HG03354 (cell line): ENCODE data around the gene RSPH1.

Experiments
- ATAC-seq: cut with Tn5 transposase; IDR thresholded peaks from one replicate; pipeline ENCODE4 v1.9.1; 2021; ENCODE audit warnings: mild to moderate bottlenecking; ENCODE audit not compliant: unreplicated experiment, poor library complexity, severe bottlenecking

RSPH1 gene

GRCh38 chr21:42454786-42455185 is 41.2 kb downstream of the RSPH1 start:
- no peak for ATAC-seq

GRCh38 chr21:42453986-42454570 is 41.9 kb downstream of the RSPH1 start:
- no peak for ATAC-seq

DNA sequence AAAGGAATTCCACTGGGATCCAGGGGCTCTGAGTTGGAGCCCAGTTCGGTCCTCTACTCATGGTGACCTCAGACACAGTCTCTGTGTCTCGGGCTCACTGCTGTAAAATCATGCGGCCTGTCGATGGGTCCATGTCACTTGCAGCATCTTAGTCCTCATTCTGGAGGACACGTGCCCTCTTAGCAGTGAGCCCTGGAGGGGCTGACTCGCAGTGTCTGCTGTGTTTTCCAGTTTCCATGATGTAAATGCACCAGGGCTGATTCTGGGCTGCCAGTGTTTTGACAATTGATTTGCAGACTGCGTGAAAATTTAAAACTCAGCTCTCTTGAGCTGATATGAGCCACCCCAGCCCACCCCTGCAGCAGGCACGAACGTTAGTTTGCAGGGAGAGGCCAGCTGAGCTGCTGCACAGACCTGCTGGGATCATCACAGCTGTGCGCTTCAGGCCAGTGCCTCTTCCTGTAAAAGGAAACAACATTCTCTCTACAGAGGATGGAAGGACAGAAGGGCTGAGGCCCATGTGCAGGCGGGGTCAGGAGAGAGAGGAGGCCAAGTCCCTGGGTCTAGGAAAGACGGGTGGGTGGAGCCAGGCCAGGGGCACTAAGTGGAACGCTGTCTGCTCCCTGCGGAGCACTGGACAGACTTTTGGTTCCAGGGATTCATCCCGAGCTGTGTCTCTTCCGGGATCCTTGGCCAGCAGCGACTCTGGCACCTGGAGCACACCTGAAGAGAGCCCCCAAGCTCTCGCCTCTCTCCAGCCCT is 42.6 kb downstream of the RSPH1 start:
- ATAC-seq = no peak

DNA sequence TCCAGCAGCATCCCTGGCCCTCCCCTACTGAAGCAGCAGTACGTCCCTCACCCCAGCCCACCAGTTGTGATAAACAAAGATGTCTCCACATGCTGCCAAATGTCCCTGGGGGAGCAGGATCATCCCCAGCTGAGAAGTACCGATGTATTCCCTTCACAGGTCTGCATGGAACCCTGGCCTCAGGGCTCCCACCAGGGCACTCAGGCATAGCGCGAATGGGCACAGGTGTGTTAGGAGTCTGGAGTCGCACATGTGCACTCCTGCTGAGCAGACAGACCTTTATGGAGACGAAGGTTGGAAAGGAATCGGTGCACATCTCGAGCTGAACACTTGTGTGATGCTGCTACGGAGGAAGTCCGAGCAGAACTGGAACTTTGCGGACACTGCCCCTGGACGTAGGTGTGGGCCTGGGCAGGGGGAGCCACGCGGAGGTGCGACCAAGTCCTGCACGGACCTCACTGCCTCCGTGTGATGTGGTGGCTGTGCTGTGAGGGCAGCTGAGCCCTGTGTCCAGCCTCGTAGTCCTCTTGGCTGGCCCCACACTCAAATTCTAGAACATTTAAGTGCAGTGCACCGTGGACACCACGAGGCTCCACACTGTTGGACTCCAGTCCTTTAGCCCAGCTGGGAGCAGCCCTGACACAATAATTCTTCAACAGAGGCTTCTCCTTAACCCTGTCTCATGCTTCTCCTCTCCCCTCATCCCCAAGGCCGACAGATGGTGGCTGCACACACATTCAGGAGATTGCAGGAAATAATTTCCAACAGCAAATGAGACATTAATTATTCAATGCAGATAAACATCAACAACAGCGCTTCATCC is 43.4 kb downstream of the RSPH1 start:
- ATAC-seq = no peak

DNA sequence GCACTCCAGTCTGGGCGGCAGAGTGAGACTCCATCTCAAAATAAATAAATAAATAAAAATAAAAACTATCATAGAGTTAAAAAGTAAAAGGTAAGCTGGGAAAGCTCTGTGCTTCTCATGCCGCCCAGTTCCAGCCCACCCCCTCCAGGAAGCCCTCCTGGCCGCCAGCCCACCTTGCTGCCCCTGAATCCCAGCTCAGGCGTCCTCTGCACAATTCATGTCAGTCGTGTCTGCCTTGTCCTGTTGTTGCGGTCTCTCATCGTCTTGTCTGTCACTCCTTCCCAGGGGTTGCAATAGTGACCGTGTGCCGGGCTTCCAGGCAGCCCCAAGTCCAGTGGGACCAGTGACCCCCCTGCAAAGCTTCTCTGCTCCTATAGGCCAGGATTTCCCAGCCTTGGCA is 44.1 kb downstream of the RSPH1 start:
- no peak for ATAC-seq

DNA sequence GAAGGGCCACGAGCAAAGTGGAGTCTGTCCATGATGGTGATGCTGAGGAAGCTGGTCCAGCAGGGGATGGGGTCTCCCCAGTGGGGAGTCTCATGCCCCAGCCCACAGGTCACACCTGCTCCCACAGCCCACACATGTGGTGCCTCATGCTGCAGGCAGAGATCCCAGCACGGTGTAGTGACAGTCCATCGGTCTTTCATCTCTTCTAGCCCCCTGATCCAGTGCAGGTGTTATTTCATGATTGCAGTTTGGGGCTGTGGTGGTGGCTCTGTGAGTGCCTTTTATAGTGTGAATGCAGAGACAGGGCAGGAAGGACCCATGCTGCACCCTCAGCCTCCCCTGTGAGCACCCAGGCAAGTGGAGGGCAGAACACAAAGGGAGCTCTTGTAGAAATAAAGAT is 47.3 kb downstream of the RSPH1 start:
- no peak for ATAC-seq

GRCh38 chr21:42447732-42448131 is 48.3 kb downstream of the RSPH1 start:
- ATAC-seq = no peak

DNA sequence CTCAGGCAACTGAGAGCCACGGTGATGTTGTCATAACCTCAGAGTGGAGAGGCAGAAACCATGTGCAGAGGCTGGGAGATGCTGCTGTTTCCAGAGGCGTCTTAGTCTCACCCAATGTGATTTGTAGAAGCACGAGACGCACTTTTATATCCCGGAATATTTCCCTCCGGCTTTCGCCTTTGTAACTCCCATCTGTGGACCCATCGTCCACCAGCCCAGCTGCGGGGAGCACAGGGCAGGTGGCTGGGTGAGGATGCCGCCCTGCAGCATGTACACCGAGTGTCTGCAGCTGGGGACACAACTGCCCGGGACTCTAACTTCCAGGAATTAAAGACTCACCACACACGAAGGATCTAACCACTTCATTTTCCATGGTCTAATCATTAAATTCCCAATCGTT is 48.8 kb downstream of the RSPH1 start:
- no peak for ATAC-seq

GRCh38 chr21:42446531-42446930 is 49.5 kb downstream of the RSPH1 start:
- ATAC-seq = no peak

DNA sequence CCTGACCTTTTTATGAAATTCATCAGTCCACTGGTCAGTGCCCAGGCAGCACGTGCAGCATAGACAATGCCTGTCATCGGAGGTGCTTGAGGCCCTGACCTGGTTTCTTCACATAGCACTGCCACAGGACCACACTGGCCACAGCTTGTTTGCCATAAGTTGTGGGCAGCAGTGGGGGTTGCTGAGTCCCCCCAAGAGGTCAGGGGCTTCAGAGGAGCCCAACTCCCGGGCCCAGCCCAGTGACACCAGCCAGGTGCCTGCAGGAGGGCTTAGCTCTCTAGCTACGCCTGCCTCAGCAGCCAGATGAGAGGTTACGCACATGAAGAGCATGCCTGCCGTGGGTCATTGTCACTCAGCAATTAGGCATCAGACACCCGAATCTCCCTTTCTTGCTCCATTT is 50.7 kb downstream of the RSPH1 start:
- ATAC-seq = no peak

DNA sequence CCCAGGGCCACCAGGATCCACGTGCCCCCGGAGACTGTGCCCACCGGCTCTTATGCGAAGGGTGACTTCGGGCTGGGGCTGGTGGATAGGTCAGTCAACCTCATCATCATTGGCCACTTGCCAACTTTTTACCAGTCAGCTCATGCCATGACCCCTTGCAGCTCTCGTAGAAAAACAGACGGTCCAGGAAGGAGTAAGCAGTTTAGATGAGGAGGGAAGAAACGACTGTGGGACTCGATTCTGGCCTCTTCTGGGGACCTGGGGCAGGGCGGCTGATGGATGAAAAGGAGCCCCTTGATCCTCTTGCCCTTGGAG is 51.3 kb downstream of the RSPH1 start:
- no peak for ATAC-seq

DNA sequence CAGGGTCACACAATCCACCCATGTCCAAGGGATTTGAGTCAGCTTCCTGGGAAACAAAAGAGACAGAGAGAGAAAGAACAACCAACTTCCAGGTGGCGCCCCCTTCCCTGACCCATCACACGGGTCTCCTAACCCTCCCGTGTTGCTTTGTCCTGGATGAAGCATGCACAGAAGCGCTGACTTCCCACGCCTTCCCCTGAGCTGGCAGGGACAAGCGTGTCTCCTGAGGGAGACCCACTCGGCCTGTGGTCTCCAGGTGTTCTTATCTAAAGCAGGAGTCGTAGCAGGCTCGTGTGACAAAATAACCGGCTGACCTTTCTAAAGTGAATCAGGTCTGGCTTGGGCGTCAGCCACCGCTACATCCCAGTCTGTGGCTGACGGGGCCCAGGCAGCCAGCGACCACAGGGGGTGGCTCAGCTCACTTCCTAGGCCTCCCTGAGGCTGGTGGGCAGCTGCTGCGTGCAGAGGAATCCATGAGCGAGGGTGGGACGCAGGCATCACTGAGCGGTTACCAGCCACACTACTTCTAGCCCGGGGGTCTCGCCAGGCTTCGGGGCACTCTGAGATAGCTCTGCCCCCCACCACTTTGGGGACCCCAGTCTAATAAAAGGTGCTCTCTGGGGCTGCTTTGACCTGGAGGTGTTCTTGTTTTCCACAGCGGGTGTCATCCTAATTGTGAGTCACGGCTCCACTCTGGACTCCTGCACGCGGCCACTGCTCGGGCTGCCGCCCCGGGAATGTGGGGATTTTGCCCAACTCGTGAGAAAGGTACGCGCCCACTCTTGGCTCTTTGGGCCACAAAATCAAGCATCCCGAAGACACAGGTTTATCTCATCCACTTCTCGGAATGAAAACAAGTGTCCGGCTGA is 51.9 kb downstream of the RSPH1 start:
- ATAC-seq = no peak

DNA sequence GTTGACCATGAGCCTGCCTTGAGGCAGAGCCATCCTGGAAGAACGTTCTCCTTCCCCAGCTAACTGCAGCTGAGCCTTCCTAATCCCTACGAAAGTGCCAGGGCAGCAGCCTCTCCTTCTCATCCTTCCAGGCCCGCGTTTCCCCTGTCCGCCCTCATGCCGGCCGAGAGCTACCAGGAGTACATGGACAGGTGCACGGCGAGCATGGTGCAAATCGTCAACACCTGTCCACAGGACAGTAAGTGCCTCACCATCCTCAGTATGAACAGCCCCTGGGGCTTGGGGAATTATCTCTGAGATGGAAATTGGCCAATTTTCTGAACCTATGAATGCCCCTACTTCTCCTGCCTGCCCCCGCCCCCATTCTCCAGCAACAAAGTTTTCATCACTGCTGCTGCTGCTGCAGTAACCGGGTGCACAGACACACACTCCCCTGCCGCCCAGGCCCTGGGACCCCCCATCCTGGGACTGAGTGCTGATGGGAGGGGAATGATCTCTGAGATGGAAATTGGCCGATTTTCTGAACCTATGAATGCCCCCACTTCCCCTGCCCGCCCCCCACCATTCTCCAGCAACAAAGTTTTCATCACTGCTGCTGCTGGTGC is 52.7 kb downstream of the RSPH1 start:
- ATAC-seq = no peak

DNA sequence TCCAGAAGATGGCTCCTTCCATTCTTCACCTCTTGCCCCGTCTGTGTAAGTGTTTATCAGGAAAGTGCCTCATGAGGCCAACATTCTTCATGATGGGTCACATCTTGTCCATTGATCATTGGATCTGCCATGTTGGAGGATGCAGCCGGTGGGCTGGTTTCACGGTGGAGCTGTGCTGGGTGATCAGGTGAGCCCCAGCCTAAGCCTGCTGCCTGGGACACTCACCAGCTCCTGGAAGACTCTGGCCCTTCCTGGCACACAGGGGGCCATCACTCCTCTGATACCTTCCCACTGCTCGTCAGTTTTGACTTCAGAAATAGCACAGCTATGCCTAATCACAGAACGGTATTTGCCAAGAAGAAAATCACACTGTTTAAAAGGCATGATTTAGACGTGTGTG is 54.1 kb downstream of the RSPH1 start:
- ATAC-seq = no peak

- ATAC-seq = no peak
Observed at GRCh38 chr21:42440187-42440792, 55.7 kb downstream of the RSPH1 start.

DNA sequence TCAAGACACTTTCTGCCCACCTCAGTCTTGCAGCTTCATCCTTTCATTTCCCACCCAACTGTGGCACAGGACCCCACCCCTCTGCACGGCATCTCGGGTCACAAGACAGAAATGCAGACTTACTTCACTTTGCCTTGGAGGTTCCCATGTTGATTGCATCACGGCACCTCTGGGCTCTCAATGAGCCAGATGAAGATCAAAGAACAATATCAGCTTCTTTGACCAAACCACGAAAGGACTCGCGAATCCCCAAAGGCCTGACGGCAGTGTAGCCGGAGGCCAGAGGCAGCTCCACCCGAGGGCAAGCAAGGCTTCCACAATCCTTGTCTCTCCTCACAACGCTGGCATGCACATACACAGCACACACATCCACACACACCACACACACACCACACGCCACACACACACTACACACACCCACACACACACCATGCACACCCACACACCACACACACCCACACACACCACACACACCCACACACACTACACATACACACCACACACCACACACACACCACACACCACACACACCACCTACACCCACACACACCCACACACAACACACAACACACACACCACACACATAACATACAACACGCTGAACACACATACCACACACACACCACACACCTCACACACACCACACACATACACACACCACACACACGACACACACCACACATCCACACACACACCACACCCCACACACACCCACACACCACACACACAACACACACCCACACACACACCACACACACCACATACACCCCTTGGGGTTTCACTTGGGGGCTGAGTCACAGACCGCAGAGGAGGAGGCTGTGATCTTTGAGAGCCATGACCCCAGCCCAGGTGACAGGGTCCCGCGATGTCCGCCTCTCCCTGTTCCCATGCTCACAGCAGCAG is 56.5 kb downstream of the RSPH1 start:
- no peak for ATAC-seq

- ATAC-seq = no peak
Observed at GRCh38 chr21:42438316-42439205, 57.5 kb downstream of the RSPH1 start.
